HG02938 (cell line): ENCODE data around the gene PTGDR.

ENCODE experiments used
- ATAC-seq: cut with Tn5 transposase; IDR thresholded peaks from one replicate; pipeline ENCODE4 v1.9.1; 2021; ENCODE audit warnings: mild to moderate bottlenecking, moderate library complexity; ENCODE audit not compliant: unreplicated experiment

Gene PTGDR

GRCh38 chr14:52263190-52263589 lies 4.3 kb upstream of the PTGDR start:
- no peak for ATAC-seq

DNA sequence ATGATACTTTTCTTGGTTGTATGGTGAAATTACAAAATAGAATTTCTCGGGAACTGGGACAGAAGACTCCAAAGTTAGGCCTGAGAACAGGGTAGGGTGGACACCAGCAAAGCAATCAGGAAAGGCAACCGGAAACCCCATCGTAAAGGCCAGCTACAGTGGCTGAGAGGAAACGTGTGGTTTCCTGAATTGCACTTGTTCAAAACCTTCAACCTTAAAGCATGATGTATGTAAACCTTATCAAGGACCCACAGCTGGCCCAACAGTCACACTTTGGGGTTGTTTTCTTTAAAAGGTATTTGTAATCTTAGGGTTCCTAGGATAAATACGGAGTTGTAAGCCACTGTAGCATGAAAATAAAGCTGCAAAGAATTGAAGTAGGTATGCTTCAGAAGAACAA lies 2.2 kb upstream of the PTGDR start:
- ATAC-seq, result no peak

DNA sequence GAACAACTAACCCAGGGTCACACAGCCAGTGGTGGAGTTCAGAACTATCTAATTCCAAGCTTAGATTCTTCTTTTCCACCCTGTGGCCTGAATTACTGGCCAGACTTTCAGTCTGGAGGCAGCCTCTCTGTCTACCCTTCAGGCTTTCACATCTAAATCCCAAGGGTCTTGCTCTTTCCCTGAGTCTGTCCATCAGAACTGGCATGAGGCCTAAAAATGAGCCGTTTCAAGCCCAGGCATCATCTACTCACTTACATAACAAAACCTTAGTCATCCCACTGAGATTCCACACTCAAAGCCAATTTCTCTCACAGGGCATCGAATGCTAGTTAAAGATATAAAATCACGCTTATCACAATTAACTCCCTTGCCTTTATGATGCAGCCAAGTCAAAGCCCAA lies 1.3 kb upstream of the PTGDR start:
- ATAC-seq, result no peak

GRCh38 chr14:52266782-52267181 lies 716 bp upstream of the PTGDR start:
- ATAC-seq, result no peak

- no peak for ATAC-seq
These were observed 972 bp downstream of the PTGDR start for GRCh38 chr14:52268279-52269061.

GRCh38 chr14:52269100-52269499 lies 1.6 kb downstream of the PTGDR start:
- ATAC-seq, result no peak

DNA sequence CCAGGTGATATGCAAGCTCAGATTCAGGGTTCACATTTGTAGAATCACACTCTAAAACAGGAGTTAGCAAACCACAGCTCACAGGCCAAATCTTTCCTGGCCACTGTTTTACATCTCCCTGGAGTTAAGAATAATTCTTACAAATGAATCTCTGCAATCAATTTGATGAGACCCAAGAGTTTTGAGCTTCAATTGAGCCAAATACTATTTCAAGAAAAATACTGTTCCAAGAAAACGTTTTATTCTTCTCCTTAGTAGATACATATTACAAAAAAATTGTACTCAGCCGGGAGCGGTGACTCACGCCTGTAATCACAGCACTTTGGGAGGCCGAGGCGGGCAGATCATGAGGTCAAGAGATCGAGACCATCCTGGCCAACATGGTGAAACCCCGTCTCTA lies 2.5 kb downstream of the PTGDR start:
- no peak for ATAC-seq

DNA sequence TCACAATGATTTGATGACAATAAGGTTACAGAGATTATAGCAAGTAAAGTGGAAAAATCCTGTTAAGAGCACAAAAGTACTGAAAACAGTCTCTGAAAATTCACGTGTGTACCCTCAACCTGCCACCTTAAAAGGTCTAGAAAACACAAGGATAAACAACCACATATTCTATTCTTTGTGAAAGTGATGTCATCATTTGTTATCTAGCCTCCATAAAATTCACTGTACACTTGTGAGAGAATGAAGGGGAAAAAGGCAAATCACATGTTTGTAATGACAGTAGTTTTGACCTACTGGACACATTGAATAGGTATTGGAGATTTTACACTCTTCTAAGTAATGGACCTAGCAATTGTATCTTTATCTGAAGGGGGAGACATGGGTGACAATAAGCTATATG lies 4.0 kb downstream of the PTGDR start:
- ATAC-seq, result no peak

- no peak for ATAC-seq
These were observed 4.9 kb downstream of the PTGDR start for GRCh38 chr14:52272375-52272774.

- no peak for ATAC-seq
These were observed 7.9 kb downstream of the PTGDR start for GRCh38 chr14:52275372-52275771.

GRCh38 chr14:52277552-52277951 lies 10.1 kb downstream of the PTGDR start:
- ATAC-seq, result no peak

- ATAC-seq, result no peak
These were observed 11.9 kb downstream of the PTGDR start for GRCh38 chr14:52279408-52279807.

DNA sequence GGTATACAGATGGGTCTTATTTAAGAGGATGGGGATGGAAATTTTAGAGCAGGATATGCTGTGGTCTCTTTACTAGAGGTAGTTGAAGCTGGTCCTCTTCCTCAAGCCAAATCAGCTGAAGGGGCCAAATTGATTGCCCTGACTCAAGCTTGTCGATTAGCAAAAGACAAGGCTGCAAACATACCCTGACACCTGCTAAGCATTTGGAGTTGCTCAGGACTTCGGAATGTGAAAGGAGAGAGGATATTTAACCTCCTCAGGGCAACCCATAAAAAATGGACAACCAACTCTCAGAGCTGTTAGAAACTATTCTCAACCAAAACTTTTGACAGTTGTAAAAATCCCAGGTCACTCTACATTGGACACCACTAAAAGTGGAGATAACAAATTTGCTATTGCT lies 15.6 kb downstream of the PTGDR start:
- ATAC-seq, result no peak

DNA sequence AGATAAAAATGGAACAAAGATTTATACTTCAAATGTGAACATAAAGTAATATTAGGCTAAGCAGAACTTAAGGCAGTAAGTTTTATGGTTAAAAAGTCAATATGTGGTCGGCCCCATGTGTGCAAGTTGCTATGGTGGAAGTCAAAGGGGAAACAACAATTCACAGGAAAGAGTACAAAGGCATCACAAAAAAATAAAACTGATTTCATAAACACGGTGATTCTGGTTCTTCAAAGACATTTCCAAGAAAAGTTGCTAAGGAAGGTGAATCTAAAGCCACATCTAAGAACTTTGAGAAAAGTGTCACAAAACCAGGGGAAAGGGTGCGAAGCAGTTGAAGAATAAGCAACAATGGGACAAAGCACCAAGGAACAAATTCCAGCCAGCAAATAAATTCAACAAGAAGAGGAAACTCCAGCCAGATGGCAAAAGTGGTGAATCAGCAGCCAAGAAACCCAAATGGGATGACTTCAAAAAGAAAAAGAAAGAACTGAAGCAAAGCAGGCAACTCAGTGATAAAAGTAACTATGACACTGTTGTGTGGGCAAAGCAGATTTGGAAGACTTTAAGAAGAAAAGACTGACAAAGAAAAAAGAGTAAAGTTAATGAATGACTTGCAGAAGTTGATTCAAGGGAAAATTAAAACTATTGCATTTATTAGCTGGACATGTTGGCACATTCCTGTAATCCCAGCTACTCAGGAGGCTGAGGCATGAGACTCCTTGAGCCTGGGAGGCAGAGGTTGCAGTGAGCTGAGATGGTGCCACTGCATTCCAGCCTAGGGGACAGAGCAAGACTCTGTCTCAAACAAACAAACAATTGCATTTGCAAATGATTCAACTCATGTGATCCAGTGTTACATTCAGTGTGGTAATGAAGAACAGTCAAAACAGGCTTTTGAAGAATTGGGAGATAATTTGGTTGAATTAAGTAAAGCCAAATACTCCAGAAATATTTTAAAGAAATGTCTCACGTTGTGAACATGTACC lies 19.5 kb downstream of the PTGDR start:
- ATAC-seq, result no peak

GRCh38 chr14:52296378-52296777 lies 28.9 kb downstream of the PTGDR start:
- ATAC-seq, result no peak

- ATAC-seq, result no peak
These were observed 31.3 kb downstream of the PTGDR start for GRCh38 chr14:52298795-52299194.

DNA sequence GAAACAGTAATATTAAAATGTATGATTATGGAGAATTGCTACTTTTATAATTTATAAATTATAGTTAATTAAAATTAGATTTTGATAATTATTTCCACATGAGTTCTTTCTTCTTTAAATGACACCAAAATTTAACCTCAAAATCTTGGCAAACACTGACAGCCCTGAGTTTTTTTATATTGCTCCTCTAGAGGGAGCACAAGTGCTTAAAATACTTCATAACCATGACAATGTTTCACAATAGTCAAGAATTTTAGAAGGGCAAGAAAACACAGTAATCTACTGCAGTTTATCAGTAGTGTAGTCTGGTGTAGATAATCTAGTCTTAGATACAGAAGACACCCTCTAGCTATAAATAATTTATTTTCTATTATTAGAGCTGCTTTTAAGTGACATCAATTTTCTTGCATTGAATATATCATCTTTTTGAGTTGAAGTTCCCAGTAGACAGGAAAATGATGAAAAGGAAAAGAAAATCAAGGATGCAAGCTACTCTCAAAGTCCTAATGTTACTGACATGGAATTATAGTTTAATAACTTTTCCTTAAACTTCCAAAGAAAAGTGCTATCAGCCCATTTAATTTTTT lies 32.3 kb downstream of the PTGDR start:
- ATAC-seq, result peak; percentile 56

- no peak for ATAC-seq
These were observed 35.7 kb downstream of the PTGDR start for GRCh38 chr14:52303236-52303635.

DNA sequence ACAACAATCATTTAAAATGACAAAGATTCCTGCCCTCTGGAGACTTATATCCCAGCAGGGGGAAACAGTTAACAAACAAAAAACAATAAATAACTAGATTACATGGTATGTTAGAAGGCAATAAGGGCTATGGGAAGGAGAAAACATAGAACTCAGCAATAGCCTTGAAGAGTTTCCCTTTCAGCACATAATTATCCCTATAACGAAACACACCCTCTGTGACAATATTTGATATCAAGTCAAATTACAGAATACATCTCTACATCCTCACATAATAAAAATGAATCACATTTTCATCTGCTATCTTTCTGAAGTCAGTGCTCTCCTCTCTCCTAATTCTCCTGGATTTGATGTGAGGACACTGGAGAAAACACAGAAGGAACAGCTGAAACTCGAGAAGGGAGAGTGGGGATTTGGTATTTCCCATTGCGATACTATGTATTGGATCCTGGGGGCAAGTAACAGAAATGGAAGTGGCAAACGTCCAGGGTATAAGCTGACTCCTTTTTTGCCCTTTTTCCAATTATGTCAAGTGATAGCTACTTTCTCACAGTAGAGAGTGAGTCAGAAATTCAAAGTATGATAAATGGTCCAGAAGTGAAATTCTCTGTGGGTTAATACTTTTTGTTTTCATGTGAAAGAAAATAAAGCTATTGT lies 36.9 kb downstream of the PTGDR start:
- no peak for ATAC-seq

GRCh38 chr14:52305014-52305413 lies 37.5 kb downstream of the PTGDR start:
- no peak for ATAC-seq

GRCh38 chr14:52307376-52307775 lies 39.9 kb downstream of the PTGDR start:
- no peak for ATAC-seq
